IMR-90 (cell line): ENCODE results near the gene BFAR. TPM values are rescaled to one million over a fixed set of nuclear protein-coding genes. Genes with fewer than 3 reads are reported as not detected.

Experiments used
- ATAC-seq: fragments of 200-7000 bp; cut with Tn5 transposase; 2 replicates; pipeline ENCODE4 v1.9.1; 2020; ENCODE audit warnings: low read depth, mild to moderate bottlenecking, moderate library complexity
- BruUV-seq: library from RNA; stranded (reverse); fragments of 400-500 nt; replicated peaks from 2 replicates; lab custom pipeline; 2021; lab: Mats Ljungman, UMichigan
- CTCF ChIA-PET: fragments of 300-600 bp; formaldehyde crosslinking; extraction: SDS; loops from one replicate; lab custom pipeline; 2021; ENCODE audit warnings: antibody characterized with exemption; lab: Yijun Ruan, JAX
- POLR2A ChIA-PET: fragments of 300-600 bp; sonication (Branson Sonifier 250); formaldehyde crosslinking; loops from one replicate; lab custom pipeline; 2022; ENCODE audit warnings: antibody characterized with exemption; ENCODE audit not compliant: unreplicated experiment; lab: Charles Lee
- DNase-seq: peaks from one replicate; pipeline ENCODE4 v3.0.0; 2013
- H2AFZ ChIP-seq: replicated peaks from 2 replicates; pipeline ENCODE3; 2013; ENCODE audit warnings: low read length, mild to moderate bottlenecking; ENCODE audit not compliant: poor library complexity
- H2AK5ac ChIP-seq: 2 replicates; pipeline ENCODE4 v1.6.1; 2013; ENCODE audit warnings: low read depth, low read length, inconsistent platforms
- H2AK9ac ChIP-seq: replicated peaks from 2 replicates; pipeline ENCODE3; 2013; ENCODE audit warnings: mild to moderate bottlenecking, low read depth, low read length, moderate library complexity; ENCODE audit not compliant: poor library complexity
- H2BK120ac ChIP-seq: 2 replicates; pipeline ENCODE4 v1.6.1; 2013; ENCODE audit warnings: low read depth, low read length, inconsistent platforms
- H2BK15ac ChIP-seq: 3 replicates; pipeline ENCODE4 v1.6.1; 2013; ENCODE audit warnings: low read depth, low read length, inconsistent platforms
- H2BK20ac ChIP-seq: 2 replicates; pipeline ENCODE4 v1.6.1; 2013; ENCODE audit warnings: low read depth, mild to moderate bottlenecking, inconsistent platforms, low read length, moderate library complexity
- H2BK5ac ChIP-seq: 2 replicates; pipeline ENCODE4 v1.6.1; 2013; ENCODE audit warnings: mild to moderate bottlenecking, low read depth, low read length, inconsistent platforms; ENCODE audit not compliant: poor library complexity, severe bottlenecking
- H3K14ac ChIP-seq: replicated peaks from 2 replicates; pipeline ENCODE4 v1.6.1; 2013; ENCODE audit warnings: low read depth, low read length, inconsistent platforms
- H3K18ac ChIP-seq: 2 replicates; pipeline ENCODE4 v1.6.1; 2013; ENCODE audit warnings: low read depth, low read length, control low read depth
- H3K23ac ChIP-seq: 2 replicates; pipeline ENCODE4 v1.6.1; 2013; ENCODE audit warnings: low read depth, low read length, inconsistent platforms
- H3K27ac ChIP-seq: 2 replicates; pipeline ENCODE4 v1.5.1; 2013; ENCODE audit warnings: mild to moderate bottlenecking, control low read depth, low read length; ENCODE audit not compliant: insufficient read depth
- H3K27me3 ChIP-seq: 2 replicates; pipeline ENCODE4 v1.6.1; 2013; ENCODE audit warnings: low read length; ENCODE audit not compliant: control insufficient read depth, insufficient read depth
- H3K36me3 ChIP-seq: 2 replicates; pipeline ENCODE4 v1.6.1; 2013; ENCODE audit warnings: low read length, mixed read lengths; ENCODE audit not compliant: control insufficient read depth, insufficient read depth
- H3K4ac ChIP-seq: 2 replicates; pipeline ENCODE4 v1.6.1; 2013; ENCODE audit warnings: low read depth, low read length, inconsistent platforms
- H3K4me1 ChIP-seq: 2 replicates; pipeline ENCODE4 v1.6.1; 2013; ENCODE audit warnings: low read length, mixed read lengths; ENCODE audit not compliant: control insufficient read depth, insufficient read depth
- H3K4me2 ChIP-seq: 2 replicates; pipeline ENCODE4 v1.6.1; 2013; ENCODE audit warnings: low read depth, mild to moderate bottlenecking, control low read depth, low read length, moderate library complexity
- H3K4me3 ChIP-seq: 2 replicates; pipeline ENCODE4 v1.5.1; 2013; ENCODE audit warnings: low read depth, mild to moderate bottlenecking, control low read depth, low read length, moderate library complexity; ENCODE audit not compliant: insufficient read depth
- H3K56ac ChIP-seq: 2 replicates; pipeline ENCODE4 v1.6.1; 2013; ENCODE audit warnings: low read length, inconsistent platforms; ENCODE audit not compliant: insufficient read depth; ENCODE audit errors: extremely low read depth
- H3K79me1 ChIP-seq, 2 experiments: 2 replicates each; pipeline ENCODE4 v1.6.1; 2013; ENCODE audit warnings: low read length in 2 of 2, inconsistent platforms in 1 of 2, low read depth in 1 of 2
- H3K9ac ChIP-seq: 2 replicates; pipeline ENCODE4 v1.6.1; 2013; ENCODE audit warnings: low read depth, low read length, control low read depth
- H3K9me1 ChIP-seq: 2 replicates; pipeline ENCODE4 v1.6.1; 2013; ENCODE audit warnings: low read length, inconsistent platforms; ENCODE audit not compliant: insufficient read depth
- H3K9me3 ChIP-seq: 2 replicates; pipeline ENCODE4 v1.6.1; 2013; ENCODE audit warnings: low read length; ENCODE audit not compliant: control insufficient read depth, insufficient read depth
- H4K20me1 ChIP-seq: 2 replicates; pipeline ENCODE4 v1.6.1; 2013; ENCODE audit warnings: low read length, inconsistent platforms; ENCODE audit not compliant: insufficient read depth
- H4K5ac ChIP-seq: 2 replicates; pipeline ENCODE4 v1.6.1; 2013; ENCODE audit warnings: mild to moderate bottlenecking, low read depth, low read length, control low read depth
- H4K8ac ChIP-seq, 2 experiments: 2 replicates each; pipeline ENCODE4 v1.6.1; 2013; ENCODE audit warnings: low read depth in 2 of 2, low read length in 2 of 2, control low read depth in 1 of 2, inconsistent platforms in 1 of 2
- H4K91ac ChIP-seq: 2 replicates; pipeline ENCODE4 v1.6.1; 2013; ENCODE audit warnings: low read depth, low read length, inconsistent platforms; ENCODE audit not compliant: insufficient read depth
- BHLHE40 ChIP-seq: fragments of 150-350 bp; IDR thresholded peaks from 2 replicates; pipeline ENCODE4 v1.6.1; 2016; ENCODE audit warnings: mild to moderate bottlenecking, low read depth, low read length
- CHD1 ChIP-seq: IDR thresholded peaks from 2 replicates; pipeline ENCODE4 v1.6.1; 2012; ENCODE audit warnings: low read depth, low read length, improper control_type of control experiment
- MAFK ChIP-seq: IDR thresholded peaks from 2 replicates; pipeline ENCODE4 v1.6.1; 2012; ENCODE audit warnings: low read depth, low read length, improper control_type of control experiment
- MAZ ChIP-seq: IDR thresholded peaks from 2 replicates; pipeline ENCODE4 v1.6.1; 2012; ENCODE audit warnings: low read depth, mild to moderate bottlenecking, low read length, improper control_type of control experiment, moderate library complexity, borderline replicate concordance
- SMC3 ChIP-seq: fragments of 150-350 bp; IDR thresholded peaks from 2 replicates; pipeline ENCODE4 v1.6.1; 2016; ENCODE audit warnings: low read depth, mild to moderate bottlenecking, antibody characterized with exemption, low read length, moderate library complexity
- WGBS, 2 experiments: methylation state at CpG; one replicate each; pipeline versions ENCODE4 v1.1.5 to v1.1.7; 2013; ENCODE audit warnings: missing lambda C conversion rate in 2 of 2; ENCODE audit not compliant: insufficient read length in 1 of 2; ENCODE audit errors: extremely low coverage in 2 of 2; 5-methylcytosine and 5-hydroxymethylcytosine counted together
- dilution Hi-C: fragments of 300-500 bp; cut with HindIII; formaldehyde crosslinking; loops from one replicate; pipeline ENCODE4 v1.14.3; 2018; ENCODE audit warnings: low sequenced_read_pairs; ENCODE audit not compliant: unreplicated experiment
- in situ Hi-C: fragments of 300-500 bp; cut with MboI; formaldehyde crosslinking; loops from 3 replicates; pipeline ENCODE4 v1.14.3; 2019; ENCODE audit warnings: low sequenced_read_pairs, inconsistent platforms, mixed read lengths
- intact Hi-C: fragments of 100-400 bp; cut with micrococcal nuclease; formaldehyde crosslinking; loops from 2 replicates; pipeline ENCODE4 v1.10.0; 2022
- polyA plus RNA-seq, 3 experiments: library from polyadenylated mRNA; depleted of rRNA; stranded (reverse); fragments of >200 nt; gene quantifications; 2 replicates each; pipeline ENCODE4 v1.2.3, GENCODE V29; 2012; ENCODE audit warnings: low replicate concordance in 1 of 3
- total RNA-seq: library from RNA; depleted of rRNA; stranded (reverse); fragments of >200 nt; gene quantifications from 2 replicates; pipeline ENCODE4 v1.2.3, GENCODE V29; 2012
- TF ChIP-seq, protein P1 (sequence below): fragments of 150-350 bp; IDR thresholded peaks from 2 replicates; pipeline ENCODE4 v1.6.1; 2017; ENCODE audit warnings: mild to moderate bottlenecking, antibody characterized with exemption, low read length, low read depth

BFAR gene
- total and polyA plus RNA-seq, 2 of the 4 experiments (the other 2 are of a cell fraction) = 46.6 to 56.5 TPM

DNA sequence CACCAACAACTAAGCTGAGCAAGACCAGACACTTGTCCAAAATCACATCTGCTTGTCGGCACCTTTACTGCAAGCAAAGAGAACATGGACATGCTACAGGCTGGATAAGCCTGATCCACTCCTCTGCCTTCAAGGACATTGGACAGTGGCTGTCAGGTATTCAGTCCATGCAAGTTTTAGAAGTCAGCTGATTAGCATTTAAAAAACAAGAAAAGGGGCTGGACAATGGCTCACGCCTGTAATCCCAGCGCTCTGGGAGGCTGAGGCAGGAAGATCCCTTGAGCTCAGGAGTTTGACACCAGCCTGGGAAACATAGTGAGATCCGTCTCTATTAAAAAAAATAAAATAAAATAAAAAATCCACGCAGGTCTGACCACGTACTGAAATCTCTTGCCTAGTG lies 23.0 kb upstream of the BFAR start:
- no peak for ATAC-seq
- no peak overlapping the region for H2BK5ac ChIP-seq
- no peak overlapping the region for H3K4ac ChIP-seq
- no peaks in the 10 kb centered on the region for H3K9me3 ChIP-seq
- TF ChIP-seq SMC3 (no peak), CHD1 (no peak), MAZ (no peak), BHLHE40 (no peak), MAFK (no peak)
- TF ChIP-seq, protein P1, sequence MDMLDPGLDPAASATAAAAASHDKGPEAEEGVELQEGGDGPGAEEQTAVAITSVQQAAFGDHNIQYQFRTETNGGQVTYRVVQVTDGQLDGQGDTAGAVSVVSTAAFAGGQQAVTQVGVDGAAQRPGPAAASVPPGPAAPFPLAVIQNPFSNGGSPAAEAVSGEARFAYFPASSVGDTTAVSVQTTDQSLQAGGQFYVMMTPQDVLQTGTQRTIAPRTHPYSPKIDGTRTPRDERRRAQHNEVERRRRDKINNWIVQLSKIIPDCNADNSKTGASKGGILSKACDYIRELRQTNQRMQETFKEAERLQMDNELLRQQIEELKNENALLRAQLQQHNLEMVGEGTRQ = no peak
- dilution Hi-C loops = no loop called here
- H3K36me3 ChIP-seq = peaks cover 48% of the 10 kb centered on the region
- H4K20me1 ChIP-seq = no peaks in the 10 kb centered on the region
- intact Hi-C loops = no loop called here
- WGBS, 2 experiments = no CpG with 5 or more reads among the region's 6 CpGs
- H3K4me1 ChIP-seq = no peaks in the 10 kb centered on the region
- no peak overlapping the region for H2BK20ac ChIP-seq
- no peak overlapping the region for H3K27ac ChIP-seq
- BruUV-seq = no TSS peak
- H3K27me3 ChIP-seq = no peaks in the 10 kb centered on the region
- ChIA-PET CTCF (no interaction called here), POLR2A (no interaction called here)
- H2AK5ac ChIP-seq = no peak overlapping the region
- no peak overlapping the region for H4K5ac ChIP-seq
- no peak overlapping the region for H3K4me2 ChIP-seq
- H3K4me3 ChIP-seq = no peak overlapping the region
- no peak overlapping the region for H2BK15ac ChIP-seq
- no peaks in the 10 kb centered on the region for H3K79me1 ChIP-seq
- no peak overlapping the region for H3K14ac ChIP-seq
- no peak overlapping the region for H4K91ac ChIP-seq
- no peak overlapping the region for H3K9ac ChIP-seq
- H3K18ac ChIP-seq = no peak overlapping the region
- H3K23ac ChIP-seq = no peak overlapping the region
- H3K9me1 ChIP-seq = no peaks in the 10 kb centered on the region
- H2BK120ac ChIP-seq = no peak overlapping the region
- in situ Hi-C loops = no loop called here
- H2AFZ ChIP-seq = no peak overlapping the region
- no peak overlapping the region for H2AK9ac ChIP-seq
- H4K8ac ChIP-seq = no peak overlapping the region
- no peak for DNase-seq
- no peak overlapping the region for H3K56ac ChIP-seq
